ENCODE data around the gene P3R3URF.

P3R3URF gene

GRCh38 chr1:46188295-46189030 is 12.2 kb upstream of the P3R3URF start:
- H3K4me3 ChIP-seq (ENCODE audit: low read depth, low read length) = no peak overlapping the region
- TF ChIP-seq CTCF (IDR thresholded peaks at IDR 0.05; ENCODE audit: low read depth, low read length, missing control alignments) = no peak
- DNase-seq (ENCODE audit: low read depth) = no peak

- no peak for TF ChIP-seq CTCF (IDR thresholded peaks at IDR 0.05; ENCODE audit: low read depth, low read length, missing control alignments)
- DNase-seq (ENCODE audit: low read depth) = no peak
Observed at GRCh38 chr1:46187106-46187869, 11.0 kb upstream of the P3R3URF start.

GRCh38 chr1:46186076-46186475 is 9.8 kb upstream of the P3R3URF start:
- H3K4me3 ChIP-seq (ENCODE audit: low read depth, low read length) = no peak overlapping the region
- TF ChIP-seq CTCF (IDR thresholded peaks at IDR 0.05; ENCODE audit: low read depth, low read length, missing control alignments) = no peak
- DNase-seq (ENCODE audit: low read depth) = no peak

More at GRCh38 chr1:46187106-46187869, 11.0 kb upstream of the P3R3URF start:
- H3K4me3 ChIP-seq (ENCODE audit: low read depth, low read length) = no peak overlapping the region

- DNase-seq (ENCODE audit: low read depth) = no peak
- no peak overlapping the region for H3K4me3 ChIP-seq (ENCODE audit: low read depth, low read length)
- no peak for TF ChIP-seq CTCF (IDR thresholded peaks at IDR 0.05; ENCODE audit: low read depth, low read length, missing control alignments)
Observed at GRCh38 chr1:46184920-46185658, 8.8 kb upstream of the P3R3URF start.

GRCh38 chr1:46183926-46184557 is 7.8 kb upstream of the P3R3URF start:
- no peak for TF ChIP-seq CTCF (IDR thresholded peaks at IDR 0.05; ENCODE audit: low read depth, low read length, missing control alignments)
- DNase-seq (ENCODE audit: low read depth) = no peak
- H3K4me3 ChIP-seq (ENCODE audit: low read depth, low read length) = no peak overlapping the region

- DNase-seq (ENCODE audit: low read depth) = no peak
- H3K4me3 ChIP-seq (ENCODE audit: low read depth, low read length) = no peak overlapping the region
- TF ChIP-seq CTCF (IDR thresholded peaks at IDR 0.05; ENCODE audit: low read depth, low read length, missing control alignments) = no peak
Observed at GRCh38 chr1:46183079-46183847, 7.0 kb upstream of the P3R3URF start.
